WTC11 (cell line): ENCODE data around the gene CDC16. TPM values are rescaled to one million over a fixed set of nuclear protein-coding genes. Genes with fewer than 3 reads are reported as not detected.
A peak's percentile ranks its signal among the peaks of the same experiment; 100 is the strongest.

ENCODE experiments used
- ATAC-seq: fragments of 200-7000 bp; cut with Tn5 transposase; 2 replicates; pipeline ENCODE4 v1.10.0; 2021; ENCODE audit warnings: mild to moderate bottlenecking, moderate library complexity
- CTCF ChIA-PET: fragments of 300-600 bp; sonication (Branson Sonifier 250); formaldehyde crosslinking; loops from one replicate; lab custom pipeline; 2021; ENCODE audit warnings: antibody characterized with exemption; lab: Charles Lee
- POLR2A ChIA-PET: fragments of 350-600 bp; sonication (Branson Sonifier 250); formaldehyde crosslinking; loops from one replicate; lab custom pipeline; 2021; ENCODE audit warnings: antibody characterized with exemption; lab: Charles Lee
- DNase-seq: peaks from one replicate; pipeline ENCODE4 v3.0.0; 2021; ENCODE audit warnings: low spot score
- H3K27ac Mint-ChIP-seq: 2 replicates; pipeline ENCODE4 v1.8.0; 2021; ENCODE audit warnings: mixed read lengths
- H3K27me3 Mint-ChIP-seq: 2 replicates; pipeline ENCODE4 v1.8.0; 2021; ENCODE audit warnings: low read depth, mild to moderate bottlenecking, moderate library complexity, mixed read lengths
- H3K36me3 Mint-ChIP-seq: 2 replicates; pipeline ENCODE4 v1.8.0; 2021; ENCODE audit warnings: mixed read lengths
- H3K4me1 Mint-ChIP-seq: 2 replicates; pipeline ENCODE4 v1.8.0; 2022; ENCODE audit warnings: mixed read lengths
- H3K4me3 Mint-ChIP-seq: 2 replicates; pipeline ENCODE4 v1.8.0; 2021; ENCODE audit warnings: mild to moderate bottlenecking, moderate library complexity, mixed read lengths
- H3K9me3 Mint-ChIP-seq: 2 replicates; pipeline ENCODE4 v1.8.0; 2021; ENCODE audit warnings: mixed read lengths
- CREB1 ChIP-seq: sonication (generic); formaldehyde crosslinking; IDR thresholded peaks from 2 replicates; pipeline ENCODE4 v1.8.0; 2023; ENCODE audit warnings: mild to moderate bottlenecking, missing genetic modification reagents
- GRHL2 ChIP-seq: fragments of 250-450 bp; sonication (Bioruptor Pico); IDR thresholded peaks from 2 replicates; pipeline ENCODE4 v1.8.0; 2022; ENCODE audit warnings: mild to moderate bottlenecking, moderate library complexity; ENCODE audit not compliant: insufficient replicate concordance, severe bottlenecking
- NFYB ChIP-seq: sonication (generic); formaldehyde crosslinking; conservative IDR thresholded peaks from 2 replicates; pipeline ENCODE4 v1.8.0; 2022; ENCODE audit warnings: low read depth, missing genetic modification reagents
- NR2C2 ChIP-seq: sonication (generic); formaldehyde crosslinking; IDR thresholded peaks from 2 replicates; pipeline ENCODE4 v1.8.0; 2022; ENCODE audit warnings: mild to moderate bottlenecking, missing genetic modification reagents
- SMAD3 ChIP-seq: sonication (generic); formaldehyde crosslinking; IDR thresholded peaks from 2 replicates; pipeline ENCODE4 v1.8.0; 2022; ENCODE audit warnings: missing genetic modification reagents, mild to moderate bottlenecking, borderline replicate concordance
- ZNF121 ChIP-seq: sonication (generic); formaldehyde crosslinking; IDR thresholded peaks from 2 replicates; pipeline ENCODE4 v1.8.0; 2023; ENCODE audit warnings: missing genetic modification reagents
- ZNF263 ChIP-seq: sonication (generic); formaldehyde crosslinking; IDR thresholded peaks from 2 replicates; pipeline ENCODE4 v1.8.1; 2022; ENCODE audit warnings: low read depth, mild to moderate bottlenecking, moderate library complexity, missing genetic modification reagents
- ZNF317 ChIP-seq: sonication (generic); formaldehyde crosslinking; IDR thresholded peaks from 2 replicates; pipeline ENCODE4 v1.8.1; 2023; ENCODE audit warnings: low read depth, mild to moderate bottlenecking, moderate library complexity, missing genetic modification reagents, borderline replicate concordance
- ZNF423 ChIP-seq: fragments of 250-450 bp; sonication (Bioruptor Pico); IDR thresholded peaks from 2 replicates; pipeline ENCODE4 v2.1.2; 2022; ENCODE audit warnings: mild to moderate bottlenecking, moderate library complexity
- total RNA-seq: library from RNA; stranded (reverse); gene quantifications from 3 replicates; pipeline ENCODE4 v1.2.3, GENCODE V29; 2021
- TF ChIP-seq, protein P1 (sequence below): fragments of 250-450 bp; sonication (Bioruptor Pico); IDR thresholded peaks from 2 replicates; pipeline ENCODE4 v1.9.0; 2021; ENCODE audit warnings: mild to moderate bottlenecking
- TF ChIP-seq, protein P2 (sequence below): fragments of 250-450 bp; sonication (Bioruptor Pico); IDR thresholded peaks from 2 replicates; pipeline ENCODE4 v1.9.0; 2021; ENCODE audit warnings: mild to moderate bottlenecking, borderline replicate concordance
- TF ChIP-seq, protein P3 (sequence below): fragments of 250-450 bp; sonication (Bioruptor Pico); conservative IDR thresholded peaks from 2 replicates; pipeline ENCODE4 v1.9.0; 2021; ENCODE audit warnings: mild to moderate bottlenecking
- TF ChIP-seq, protein P4 (sequence below): sonication (generic); formaldehyde crosslinking; IDR thresholded peaks from 2 replicates; pipeline ENCODE4 v1.8.1; 2023; ENCODE audit warnings: mild to moderate bottlenecking, missing genetic modification reagents, moderate library complexity
- TF ChIP-seq, protein P5 (sequence below): sonication (generic); formaldehyde crosslinking; conservative IDR thresholded peaks from 2 replicates; pipeline ENCODE4 v1.8.1; 2022; ENCODE audit warnings: mild to moderate bottlenecking, missing genetic modification reagents
- TF ChIP-seq, protein P6 (sequence below): sonication (generic); formaldehyde crosslinking; IDR thresholded peaks from 2 replicates; pipeline ENCODE4 v1.8.1; 2023; ENCODE audit warnings: mild to moderate bottlenecking, missing genetic modification reagents, moderate library complexity
- TF ChIP-seq, protein P7 (sequence below): fragments of 200-600 bp; IDR thresholded peaks from 2 replicates; pipeline ENCODE4 v1.8.0; 2022; ENCODE audit warnings: antibody characterized with exemption
- TF ChIP-seq, protein P8 (sequence below): fragments of 250-450 bp; sonication (Bioruptor Pico); IDR thresholded peaks from 2 replicates; pipeline ENCODE4 v2.1.2; 2022; ENCODE audit warnings: mild to moderate bottlenecking, moderate library complexity
- TF ChIP-seq, protein P9 (sequence below): sonication (generic); formaldehyde crosslinking; IDR thresholded peaks from 2 replicates; pipeline ENCODE4 v1.8.0; 2022; ENCODE audit warnings: mild to moderate bottlenecking, missing genetic modification reagents
- TF ChIP-seq, protein P10 (sequence below): sonication (generic); formaldehyde crosslinking; IDR thresholded peaks from 2 replicates; pipeline ENCODE4 v1.8.0; 2023; ENCODE audit warnings: missing genetic modification reagents, mild to moderate bottlenecking, borderline replicate concordance

The CDC16 gene
- total RNA-seq, 1 experiment from 2014 or later, result 73.5 TPM

DNA sequence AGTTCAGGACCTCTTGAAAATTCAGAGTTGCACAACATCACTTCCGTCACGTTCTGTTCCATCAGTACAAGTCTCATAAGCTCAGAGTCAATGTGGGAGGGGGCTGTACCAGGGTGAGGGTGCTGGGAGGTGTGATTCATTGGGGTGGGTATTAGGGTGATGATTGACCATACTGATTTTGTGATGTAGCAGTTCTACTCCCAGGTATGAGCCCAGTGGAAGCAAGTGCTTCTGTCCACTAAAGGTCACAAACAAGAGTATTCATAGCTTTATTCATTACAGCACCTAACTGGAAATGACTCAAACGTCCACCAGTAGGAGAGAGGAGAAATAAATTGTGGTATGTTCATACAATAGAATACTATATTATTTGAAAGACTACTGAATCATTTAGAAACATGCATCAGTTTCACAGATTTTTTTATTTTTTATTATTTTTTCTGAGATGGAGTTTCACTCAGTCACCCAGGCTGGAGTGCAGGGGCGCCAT lies 34.6 kb downstream of the CDC16 start:
- H3K4me3 Mint-ChIP-seq, result no peak overlapping the region
- H3K27ac Mint-ChIP-seq, result peak overlapping the region; percentile 37; the same call in 1 of the 2 replicates
- POLR2A ChIA-PET, result no interaction called here

More for the DNA sequence above, 34.6 kb downstream of the CDC16 start:
- no peak for ATAC-seq
- H3K4me1 Mint-ChIP-seq, result no peaks in the 10 kb centered on the region
- H3K9me3 Mint-ChIP-seq, result no peaks in the 10 kb centered on the region; the same call in 1 of the 2 replicates
- no peaks in the 10 kb centered on the region for H3K27me3 Mint-ChIP-seq
- DNase-seq, result no peak
- CTCF ChIA-PET, result no interaction called here
- TF ChIP-seq, protein P1, sequence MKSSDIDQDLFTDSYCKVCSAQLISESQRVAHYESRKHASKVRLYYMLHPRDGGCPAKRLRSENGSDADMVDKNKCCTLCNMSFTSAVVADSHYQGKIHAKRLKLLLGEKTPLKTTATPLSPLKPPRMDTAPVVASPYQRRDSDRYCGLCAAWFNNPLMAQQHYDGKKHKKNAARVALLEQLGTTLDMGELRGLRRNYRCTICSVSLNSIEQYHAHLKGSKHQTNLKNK, result no peak
- no peak for TF ChIP-seq GRHL2 (CRISPR knock-in tag)
- TF ChIP-seq, protein P2, sequence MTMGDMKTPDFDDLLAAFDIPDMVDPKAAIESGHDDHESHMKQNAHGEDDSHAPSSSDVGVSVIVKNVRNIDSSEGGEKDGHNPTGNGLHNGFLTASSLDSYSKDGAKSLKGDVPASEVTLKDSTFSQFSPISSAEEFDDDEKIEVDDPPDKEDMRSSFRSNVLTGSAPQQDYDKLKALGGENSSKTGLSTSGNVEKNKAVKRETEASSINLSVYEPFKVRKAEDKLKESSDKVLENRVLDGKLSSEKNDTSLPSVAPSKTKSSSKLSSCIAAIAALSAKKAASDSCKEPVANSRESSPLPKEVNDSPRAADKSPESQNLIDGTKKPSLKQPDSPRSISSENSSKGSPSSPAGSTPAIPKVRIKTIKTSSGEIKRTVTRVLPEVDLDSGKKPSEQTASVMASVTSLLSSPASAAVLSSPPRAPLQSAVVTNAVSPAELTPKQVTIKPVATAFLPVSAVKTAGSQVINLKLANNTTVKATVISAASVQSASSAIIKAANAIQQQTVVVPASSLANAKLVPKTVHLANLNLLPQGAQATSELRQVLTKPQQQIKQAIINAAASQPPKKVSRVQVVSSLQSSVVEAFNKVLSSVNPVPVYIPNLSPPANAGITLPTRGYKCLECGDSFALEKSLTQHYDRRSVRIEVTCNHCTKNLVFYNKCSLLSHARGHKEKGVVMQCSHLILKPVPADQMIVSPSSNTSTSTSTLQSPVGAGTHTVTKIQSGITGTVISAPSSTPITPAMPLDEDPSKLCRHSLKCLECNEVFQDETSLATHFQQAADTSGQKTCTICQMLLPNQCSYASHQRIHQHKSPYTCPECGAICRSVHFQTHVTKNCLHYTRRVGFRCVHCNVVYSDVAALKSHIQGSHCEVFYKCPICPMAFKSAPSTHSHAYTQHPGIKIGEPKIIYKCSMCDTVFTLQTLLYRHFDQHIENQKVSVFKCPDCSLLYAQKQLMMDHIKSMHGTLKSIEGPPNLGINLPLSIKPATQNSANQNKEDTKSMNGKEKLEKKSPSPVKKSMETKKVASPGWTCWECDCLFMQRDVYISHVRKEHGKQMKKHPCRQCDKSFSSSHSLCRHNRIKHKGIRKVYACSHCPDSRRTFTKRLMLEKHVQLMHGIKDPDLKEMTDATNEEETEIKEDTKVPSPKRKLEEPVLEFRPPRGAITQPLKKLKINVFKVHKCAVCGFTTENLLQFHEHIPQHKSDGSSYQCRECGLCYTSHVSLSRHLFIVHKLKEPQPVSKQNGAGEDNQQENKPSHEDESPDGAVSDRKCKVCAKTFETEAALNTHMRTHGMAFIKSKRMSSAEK, result no peak
- TF ChIP-seq, protein P3, sequence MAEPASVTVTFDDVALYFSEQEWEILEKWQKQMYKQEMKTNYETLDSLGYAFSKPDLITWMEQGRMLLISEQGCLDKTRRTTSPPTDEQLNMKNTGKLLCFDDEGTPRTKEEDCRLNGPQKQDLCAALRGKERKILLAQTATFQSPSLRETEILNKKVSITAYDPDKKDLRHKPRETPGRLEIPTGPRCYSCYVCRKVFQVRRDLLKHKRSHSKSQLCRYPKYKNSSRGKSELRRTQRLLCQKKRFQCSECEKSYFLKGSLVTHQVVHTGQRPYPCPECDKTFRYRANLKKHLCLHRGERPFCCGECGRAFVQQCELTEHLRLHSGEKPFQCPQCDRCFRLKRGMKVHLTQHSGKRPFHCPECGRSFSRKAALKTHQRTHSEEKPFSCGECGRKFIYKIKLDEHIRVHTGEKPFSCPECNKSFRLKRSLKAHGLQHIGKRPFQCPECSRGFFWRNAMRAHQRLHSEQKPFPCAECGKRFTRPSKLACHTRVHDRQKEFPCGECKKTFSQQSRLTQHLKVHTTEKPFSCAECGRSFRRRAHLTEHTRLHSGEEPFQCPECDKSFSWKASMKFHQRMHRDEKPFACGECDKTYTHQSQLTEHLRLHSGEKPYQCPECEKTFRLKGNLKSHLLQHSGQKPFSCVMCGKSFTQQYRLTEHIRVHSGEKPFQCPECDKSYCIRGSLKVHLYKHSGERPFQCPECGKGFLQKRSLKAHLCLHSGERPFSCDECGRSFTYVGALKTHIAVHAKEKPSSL (CRISPR knock-in tag), result no peak
- no peak for TF ChIP-seq ZNF317 (CRISPR knock-in tag)
- TF ChIP-seq NR2C2 (CRISPR knock-in tag), result no peak
- TF ChIP-seq, protein P4, sequence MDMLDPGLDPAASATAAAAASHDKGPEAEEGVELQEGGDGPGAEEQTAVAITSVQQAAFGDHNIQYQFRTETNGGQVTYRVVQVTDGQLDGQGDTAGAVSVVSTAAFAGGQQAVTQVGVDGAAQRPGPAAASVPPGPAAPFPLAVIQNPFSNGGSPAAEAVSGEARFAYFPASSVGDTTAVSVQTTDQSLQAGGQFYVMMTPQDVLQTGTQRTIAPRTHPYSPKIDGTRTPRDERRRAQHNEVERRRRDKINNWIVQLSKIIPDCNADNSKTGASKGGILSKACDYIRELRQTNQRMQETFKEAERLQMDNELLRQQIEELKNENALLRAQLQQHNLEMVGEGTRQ (CRISPR knock-in tag), result no peak
- TF ChIP-seq CREB1 (CRISPR knock-in tag), result no peak
- TF ChIP-seq ZNF121 (CRISPR knock-in tag), result no peak
- TF ChIP-seq, protein P5, sequence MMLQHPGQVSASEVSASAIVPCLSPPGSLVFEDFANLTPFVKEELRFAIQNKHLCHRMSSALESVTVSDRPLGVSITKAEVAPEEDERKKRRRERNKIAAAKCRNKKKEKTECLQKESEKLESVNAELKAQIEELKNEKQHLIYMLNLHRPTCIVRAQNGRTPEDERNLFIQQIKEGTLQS, result no peak
- TF ChIP-seq, protein P6, sequence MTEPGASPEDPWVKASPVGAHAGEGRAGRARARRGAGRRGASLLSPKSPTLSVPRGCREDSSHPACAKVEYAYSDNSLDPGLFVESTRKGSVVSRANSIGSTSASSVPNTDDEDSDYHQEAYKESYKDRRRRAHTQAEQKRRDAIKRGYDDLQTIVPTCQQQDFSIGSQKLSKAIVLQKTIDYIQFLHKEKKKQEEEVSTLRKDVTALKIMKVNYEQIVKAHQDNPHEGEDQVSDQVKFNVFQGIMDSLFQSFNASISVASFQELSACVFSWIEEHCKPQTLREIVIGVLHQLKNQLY (CRISPR knock-in tag), result no peak
- TF ChIP-seq NFYB (CRISPR knock-in tag), result no peak
- TF ChIP-seq ZNF423 (CRISPR knock-in tag), result no peak
- no peak for TF ChIP-seq ZNF263 (CRISPR knock-in tag)
- TF ChIP-seq, protein P7, sequence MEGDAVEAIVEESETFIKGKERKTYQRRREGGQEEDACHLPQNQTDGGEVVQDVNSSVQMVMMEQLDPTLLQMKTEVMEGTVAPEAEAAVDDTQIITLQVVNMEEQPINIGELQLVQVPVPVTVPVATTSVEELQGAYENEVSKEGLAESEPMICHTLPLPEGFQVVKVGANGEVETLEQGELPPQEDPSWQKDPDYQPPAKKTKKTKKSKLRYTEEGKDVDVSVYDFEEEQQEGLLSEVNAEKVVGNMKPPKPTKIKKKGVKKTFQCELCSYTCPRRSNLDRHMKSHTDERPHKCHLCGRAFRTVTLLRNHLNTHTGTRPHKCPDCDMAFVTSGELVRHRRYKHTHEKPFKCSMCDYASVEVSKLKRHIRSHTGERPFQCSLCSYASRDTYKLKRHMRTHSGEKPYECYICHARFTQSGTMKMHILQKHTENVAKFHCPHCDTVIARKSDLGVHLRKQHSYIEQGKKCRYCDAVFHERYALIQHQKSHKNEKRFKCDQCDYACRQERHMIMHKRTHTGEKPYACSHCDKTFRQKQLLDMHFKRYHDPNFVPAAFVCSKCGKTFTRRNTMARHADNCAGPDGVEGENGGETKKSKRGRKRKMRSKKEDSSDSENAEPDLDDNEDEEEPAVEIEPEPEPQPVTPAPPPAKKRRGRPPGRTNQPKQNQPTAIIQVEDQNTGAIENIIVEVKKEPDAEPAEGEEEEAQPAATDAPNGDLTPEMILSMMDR, result no peak
- TF ChIP-seq, protein P8, sequence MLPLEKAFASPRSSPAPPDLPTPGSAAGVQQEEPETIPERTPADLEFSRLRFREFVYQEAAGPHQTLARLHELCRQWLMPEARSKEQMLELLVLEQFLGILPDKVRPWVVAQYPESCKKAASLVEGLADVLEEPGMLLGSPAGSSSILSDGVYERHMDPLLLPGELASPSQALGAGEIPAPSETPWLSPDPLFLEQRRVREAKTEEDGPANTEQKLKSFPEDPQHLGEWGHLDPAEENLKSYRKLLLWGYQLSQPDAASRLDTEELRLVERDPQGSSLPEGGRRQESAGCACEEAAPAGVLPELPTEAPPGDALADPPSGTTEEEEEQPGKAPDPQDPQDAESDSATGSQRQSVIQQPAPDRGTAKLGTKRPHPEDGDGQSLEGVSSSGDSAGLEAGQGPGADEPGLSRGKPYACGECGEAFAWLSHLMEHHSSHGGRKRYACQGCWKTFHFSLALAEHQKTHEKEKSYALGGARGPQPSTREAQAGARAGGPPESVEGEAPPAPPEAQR, result no peak
- TF ChIP-seq SMAD3 (CRISPR knock-in tag), result no peak
- TF ChIP-seq, protein P9, sequence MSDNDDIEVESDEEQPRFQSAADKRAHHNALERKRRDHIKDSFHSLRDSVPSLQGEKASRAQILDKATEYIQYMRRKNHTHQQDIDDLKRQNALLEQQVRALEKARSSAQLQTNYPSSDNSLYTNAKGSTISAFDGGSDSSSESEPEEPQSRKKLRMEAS (CRISPR knock-in tag), result no peak
- TF ChIP-seq, protein P10, sequence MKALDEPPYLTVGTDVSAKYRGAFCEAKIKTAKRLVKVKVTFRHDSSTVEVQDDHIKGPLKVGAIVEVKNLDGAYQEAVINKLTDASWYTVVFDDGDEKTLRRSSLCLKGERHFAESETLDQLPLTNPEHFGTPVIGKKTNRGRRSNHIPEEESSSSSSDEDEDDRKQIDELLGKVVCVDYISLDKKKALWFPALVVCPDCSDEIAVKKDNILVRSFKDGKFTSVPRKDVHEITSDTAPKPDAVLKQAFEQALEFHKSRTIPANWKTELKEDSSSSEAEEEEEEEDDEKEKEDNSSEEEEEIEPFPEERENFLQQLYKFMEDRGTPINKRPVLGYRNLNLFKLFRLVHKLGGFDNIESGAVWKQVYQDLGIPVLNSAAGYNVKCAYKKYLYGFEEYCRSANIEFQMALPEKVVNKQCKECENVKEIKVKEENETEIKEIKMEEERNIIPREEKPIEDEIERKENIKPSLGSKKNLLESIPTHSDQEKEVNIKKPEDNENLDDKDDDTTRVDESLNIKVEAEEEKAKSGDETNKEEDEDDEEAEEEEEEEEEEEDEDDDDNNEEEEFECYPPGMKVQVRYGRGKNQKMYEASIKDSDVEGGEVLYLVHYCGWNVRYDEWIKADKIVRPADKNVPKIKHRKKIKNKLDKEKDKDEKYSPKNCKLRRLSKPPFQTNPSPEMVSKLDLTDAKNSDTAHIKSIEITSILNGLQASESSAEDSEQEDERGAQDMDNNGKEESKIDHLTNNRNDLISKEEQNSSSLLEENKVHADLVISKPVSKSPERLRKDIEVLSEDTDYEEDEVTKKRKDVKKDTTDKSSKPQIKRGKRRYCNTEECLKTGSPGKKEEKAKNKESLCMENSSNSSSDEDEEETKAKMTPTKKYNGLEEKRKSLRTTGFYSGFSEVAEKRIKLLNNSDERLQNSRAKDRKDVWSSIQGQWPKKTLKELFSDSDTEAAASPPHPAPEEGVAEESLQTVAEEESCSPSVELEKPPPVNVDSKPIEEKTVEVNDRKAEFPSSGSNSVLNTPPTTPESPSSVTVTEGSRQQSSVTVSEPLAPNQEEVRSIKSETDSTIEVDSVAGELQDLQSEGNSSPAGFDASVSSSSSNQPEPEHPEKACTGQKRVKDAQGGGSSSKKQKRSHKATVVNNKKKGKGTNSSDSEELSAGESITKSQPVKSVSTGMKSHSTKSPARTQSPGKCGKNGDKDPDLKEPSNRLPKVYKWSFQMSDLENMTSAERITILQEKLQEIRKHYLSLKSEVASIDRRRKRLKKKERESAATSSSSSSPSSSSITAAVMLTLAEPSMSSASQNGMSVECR (CRISPR knock-in tag), result no peak
- H3K36me3 Mint-ChIP-seq, result peaks cover 68% of the 10 kb centered on the region
